PC-3 (cell line): Measurements from ENCODE around the gene OR10H2.

ENCODE experiments used
- EZH2phosphoT487 ChIP-seq: fragments of 300-600 bp; sonication (generic); IDR thresholded peaks from 2 replicates; pipeline ENCODE4 v1.6.1; 2018; ENCODE audit warnings: mild to moderate bottlenecking, antibody characterized with exemption, low read length, borderline replicate concordance
- TF ChIP-seq, protein P1 (sequence below): fragments of 300-600 bp; sonication (generic); conservative IDR thresholded peaks from 2 replicates; pipeline ENCODE4 v1.5.1; 2017; ENCODE audit warnings: antibody characterized with exemption, low read depth, mild to moderate bottlenecking, low read length

DNA sequence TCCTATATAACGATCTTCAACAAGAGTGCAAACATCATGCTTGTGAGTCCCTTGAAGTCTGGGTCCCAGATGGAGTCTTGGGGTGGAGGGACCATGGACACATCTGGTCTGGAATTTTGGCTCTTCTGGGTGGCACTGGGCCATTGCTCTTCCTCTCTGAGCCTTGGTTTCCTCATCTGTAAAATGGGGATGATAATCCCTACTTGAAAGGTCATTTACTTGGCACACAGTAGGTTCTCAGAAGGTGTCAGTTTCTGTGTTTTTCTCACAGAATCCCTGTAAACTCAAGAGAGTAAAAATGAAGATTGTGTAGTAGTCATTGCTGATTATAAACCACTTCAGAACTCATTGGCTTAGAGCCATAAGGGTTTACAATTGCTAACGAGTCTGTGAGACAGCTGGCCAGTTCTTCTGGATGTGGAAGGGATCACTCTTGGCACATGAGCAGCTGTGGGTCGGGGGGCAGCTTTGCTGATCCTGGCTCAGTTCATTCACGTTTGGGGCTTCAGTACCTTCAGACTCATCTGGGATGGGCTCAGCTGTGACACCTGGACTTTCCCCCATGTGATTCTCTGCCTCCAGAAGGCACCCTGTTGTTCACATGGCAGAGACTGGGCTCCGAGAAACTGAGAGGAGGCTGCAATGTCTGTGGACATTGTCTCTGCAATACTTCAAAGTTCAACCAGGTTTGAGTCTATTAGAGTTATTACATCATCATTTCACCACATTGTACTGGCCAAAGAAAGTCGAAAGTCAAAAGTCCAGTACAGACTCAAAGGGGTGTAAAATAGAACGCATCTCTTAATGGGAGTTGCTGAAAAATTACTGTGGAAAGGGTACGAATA lies 47.1 kb upstream of the OR10H2 start:
- TF ChIP-seq, protein P1, sequence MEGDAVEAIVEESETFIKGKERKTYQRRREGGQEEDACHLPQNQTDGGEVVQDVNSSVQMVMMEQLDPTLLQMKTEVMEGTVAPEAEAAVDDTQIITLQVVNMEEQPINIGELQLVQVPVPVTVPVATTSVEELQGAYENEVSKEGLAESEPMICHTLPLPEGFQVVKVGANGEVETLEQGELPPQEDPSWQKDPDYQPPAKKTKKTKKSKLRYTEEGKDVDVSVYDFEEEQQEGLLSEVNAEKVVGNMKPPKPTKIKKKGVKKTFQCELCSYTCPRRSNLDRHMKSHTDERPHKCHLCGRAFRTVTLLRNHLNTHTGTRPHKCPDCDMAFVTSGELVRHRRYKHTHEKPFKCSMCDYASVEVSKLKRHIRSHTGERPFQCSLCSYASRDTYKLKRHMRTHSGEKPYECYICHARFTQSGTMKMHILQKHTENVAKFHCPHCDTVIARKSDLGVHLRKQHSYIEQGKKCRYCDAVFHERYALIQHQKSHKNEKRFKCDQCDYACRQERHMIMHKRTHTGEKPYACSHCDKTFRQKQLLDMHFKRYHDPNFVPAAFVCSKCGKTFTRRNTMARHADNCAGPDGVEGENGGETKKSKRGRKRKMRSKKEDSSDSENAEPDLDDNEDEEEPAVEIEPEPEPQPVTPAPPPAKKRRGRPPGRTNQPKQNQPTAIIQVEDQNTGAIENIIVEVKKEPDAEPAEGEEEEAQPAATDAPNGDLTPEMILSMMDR: no peak
- TF ChIP-seq EZH2phosphoT487: no peak
